ENCODE data around the gene DTD2.

DNA sequence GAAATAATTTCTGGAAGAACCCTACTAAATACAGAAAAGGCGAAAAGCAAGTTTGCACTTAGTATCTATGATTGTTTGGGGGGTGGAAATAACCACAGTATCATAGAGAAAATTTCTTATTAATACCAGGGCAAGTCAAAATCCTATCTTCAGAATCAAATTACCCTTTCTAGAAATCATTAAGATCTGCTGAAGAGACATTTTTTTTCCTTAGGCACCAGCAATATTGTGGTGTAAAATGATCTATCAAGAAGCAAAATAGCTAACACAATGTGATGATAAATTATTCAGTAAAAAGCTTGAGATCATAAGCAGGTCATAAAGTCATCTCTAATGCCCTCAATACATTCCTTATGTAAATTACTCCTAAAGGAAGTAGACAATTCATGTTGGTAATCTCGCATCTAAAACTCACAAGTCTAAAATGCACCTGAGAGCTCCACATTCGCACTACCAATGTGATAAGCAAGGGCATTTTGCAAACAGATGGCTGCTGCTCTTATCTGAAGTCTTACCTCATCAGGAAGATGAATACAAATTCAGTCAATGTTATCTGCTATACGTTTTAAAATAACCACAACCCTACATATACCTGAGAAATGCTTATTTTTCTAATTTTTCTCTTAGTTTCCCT lies 51.6 kb downstream of the DTD2 start:
- no peak for TF ChIP-seq POLR2AphosphoS5 (IDR thresholded peaks at IDR 0.05; ENCODE audit: low read depth, low read length)
- TF ChIP-seq, protein P1, sequence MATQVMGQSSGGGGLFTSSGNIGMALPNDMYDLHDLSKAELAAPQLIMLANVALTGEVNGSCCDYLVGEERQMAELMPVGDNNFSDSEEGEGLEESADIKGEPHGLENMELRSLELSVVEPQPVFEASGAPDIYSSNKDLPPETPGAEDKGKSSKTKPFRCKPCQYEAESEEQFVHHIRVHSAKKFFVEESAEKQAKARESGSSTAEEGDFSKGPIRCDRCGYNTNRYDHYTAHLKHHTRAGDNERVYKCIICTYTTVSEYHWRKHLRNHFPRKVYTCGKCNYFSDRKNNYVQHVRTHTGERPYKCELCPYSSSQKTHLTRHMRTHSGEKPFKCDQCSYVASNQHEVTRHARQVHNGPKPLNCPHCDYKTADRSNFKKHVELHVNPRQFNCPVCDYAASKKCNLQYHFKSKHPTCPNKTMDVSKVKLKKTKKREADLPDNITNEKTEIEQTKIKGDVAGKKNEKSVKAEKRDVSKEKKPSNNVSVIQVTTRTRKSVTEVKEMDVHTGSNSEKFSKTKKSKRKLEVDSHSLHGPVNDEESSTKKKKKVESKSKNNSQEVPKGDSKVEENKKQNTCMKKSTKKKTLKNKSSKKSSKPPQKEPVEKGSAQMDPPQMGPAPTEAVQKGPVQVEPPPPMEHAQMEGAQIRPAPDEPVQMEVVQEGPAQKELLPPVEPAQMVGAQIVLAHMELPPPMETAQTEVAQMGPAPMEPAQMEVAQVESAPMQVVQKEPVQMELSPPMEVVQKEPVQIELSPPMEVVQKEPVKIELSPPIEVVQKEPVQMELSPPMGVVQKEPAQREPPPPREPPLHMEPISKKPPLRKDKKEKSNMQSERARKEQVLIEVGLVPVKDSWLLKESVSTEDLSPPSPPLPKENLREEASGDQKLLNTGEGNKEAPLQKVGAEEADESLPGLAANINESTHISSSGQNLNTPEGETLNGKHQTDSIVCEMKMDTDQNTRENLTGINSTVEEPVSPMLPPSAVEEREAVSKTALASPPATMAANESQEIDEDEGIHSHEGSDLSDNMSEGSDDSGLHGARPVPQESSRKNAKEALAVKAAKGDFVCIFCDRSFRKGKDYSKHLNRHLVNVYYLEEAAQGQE (IDR thresholded peaks at IDR 0.05; ENCODE audit: insufficient read depth in 1 of 2, low read depth in 2 of 2, low read length in 2 of 2), result no peak

Measured in PFSK-1 (cell line).